ENCODE results near the gene PCMT1. TPM values are rescaled to one million over a fixed set of nuclear protein-coding genes. Genes with fewer than 3 reads are reported as not detected.
"Not testable (repeated sequence)": the region's sequence is repeated elsewhere in the genome, so short reads cannot be mapped to it uniquely, and the experiment has no call there.

Gene PCMT1
- total RNA-seq, 1 donor from 2014 or later: 53.2 TPM

- DNase-seq (ENCODE audit: low spot score): no peak
- ATAC-seq: no peak
Observed at GRCh38 chr6:149852180-149852579, 102.6 kb downstream of the PCMT1 start.

DNA sequence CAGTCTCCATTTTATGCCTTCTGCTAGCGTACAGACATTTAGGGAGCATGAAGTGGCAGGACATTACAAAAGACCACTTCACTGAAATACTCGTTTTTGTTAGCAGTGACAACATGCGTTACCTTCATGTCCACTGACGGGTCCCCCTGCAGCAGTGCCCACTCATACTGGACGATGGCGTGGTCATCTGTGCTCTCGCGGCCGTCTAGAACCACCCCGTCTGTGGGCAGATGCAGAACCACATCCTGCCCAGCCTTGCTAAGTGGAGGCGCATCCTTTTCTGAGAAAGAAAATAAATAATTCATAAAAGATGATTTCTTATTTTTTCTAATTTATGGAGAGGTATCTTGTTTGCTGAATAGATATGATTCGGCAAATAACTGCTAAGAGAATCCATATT lies 103.3 kb downstream of the PCMT1 start:
- DNase-seq (ENCODE audit: low spot score): no peak
- ATAC-seq: no peak

GRCh38 chr6:149854017-149854416 lies 104.5 kb downstream of the PCMT1 start:
- ATAC-seq; DNase-seq (ENCODE audit: low spot score): not testable (repeated sequence)

DNA sequence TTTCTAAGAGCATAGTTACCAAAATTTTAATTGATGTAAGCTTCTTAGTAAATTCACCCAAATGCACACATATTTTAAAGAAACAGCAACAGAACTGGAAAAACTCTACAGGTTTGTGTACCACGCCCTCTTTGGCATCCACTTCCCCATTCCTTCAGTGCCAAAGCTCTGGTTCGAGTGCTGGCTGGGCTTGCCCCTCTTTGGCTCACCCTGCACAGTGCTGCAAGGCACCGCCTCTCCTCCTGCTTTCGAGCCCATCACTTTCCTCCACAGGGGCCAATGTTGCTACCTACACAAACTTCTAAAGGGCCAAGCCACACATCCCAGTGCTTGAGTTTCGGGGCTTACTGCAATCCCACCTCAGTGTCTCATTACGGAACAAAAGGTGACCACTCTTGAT lies 105.0 kb downstream of the PCMT1 start:
- ATAC-seq (no peak), DNase-seq (ENCODE audit: low spot score) (no peak)

DNA sequence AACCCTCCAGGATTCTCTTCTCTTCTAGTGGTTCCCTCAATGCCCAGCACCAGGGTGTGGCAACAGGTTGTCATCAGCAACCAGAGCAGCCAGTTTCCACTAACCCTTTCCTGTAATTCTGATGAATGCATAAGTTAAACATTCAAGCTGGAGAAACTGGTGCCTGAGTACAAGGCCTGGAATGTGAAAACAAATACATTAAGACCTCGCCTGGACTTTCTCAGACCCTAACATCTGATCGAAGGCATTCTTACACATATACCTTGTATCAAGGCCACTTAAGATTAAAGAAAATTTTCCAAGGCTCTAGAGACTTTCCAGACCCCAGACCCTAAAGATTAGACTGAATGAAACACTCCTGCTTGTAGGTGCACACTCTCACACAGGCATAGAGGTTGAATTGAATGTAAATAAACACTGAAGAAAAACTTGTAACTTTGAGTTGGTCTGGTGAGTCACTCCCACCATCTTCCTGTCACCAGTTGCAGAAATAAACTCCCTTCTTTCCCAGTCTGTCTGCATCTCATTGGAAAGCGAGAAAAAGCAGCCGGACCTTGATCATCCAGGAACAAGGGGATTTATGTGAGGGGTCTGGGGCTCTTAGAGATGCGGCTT lies 105.6 kb downstream of the PCMT1 start:
- ATAC-seq (no peak), DNase-seq (ENCODE audit: low spot score) (no peak)

- ATAC-seq: no peak
Observed at GRCh38 chr6:149855741-149856140, 106.2 kb downstream of the PCMT1 start.

DNA sequence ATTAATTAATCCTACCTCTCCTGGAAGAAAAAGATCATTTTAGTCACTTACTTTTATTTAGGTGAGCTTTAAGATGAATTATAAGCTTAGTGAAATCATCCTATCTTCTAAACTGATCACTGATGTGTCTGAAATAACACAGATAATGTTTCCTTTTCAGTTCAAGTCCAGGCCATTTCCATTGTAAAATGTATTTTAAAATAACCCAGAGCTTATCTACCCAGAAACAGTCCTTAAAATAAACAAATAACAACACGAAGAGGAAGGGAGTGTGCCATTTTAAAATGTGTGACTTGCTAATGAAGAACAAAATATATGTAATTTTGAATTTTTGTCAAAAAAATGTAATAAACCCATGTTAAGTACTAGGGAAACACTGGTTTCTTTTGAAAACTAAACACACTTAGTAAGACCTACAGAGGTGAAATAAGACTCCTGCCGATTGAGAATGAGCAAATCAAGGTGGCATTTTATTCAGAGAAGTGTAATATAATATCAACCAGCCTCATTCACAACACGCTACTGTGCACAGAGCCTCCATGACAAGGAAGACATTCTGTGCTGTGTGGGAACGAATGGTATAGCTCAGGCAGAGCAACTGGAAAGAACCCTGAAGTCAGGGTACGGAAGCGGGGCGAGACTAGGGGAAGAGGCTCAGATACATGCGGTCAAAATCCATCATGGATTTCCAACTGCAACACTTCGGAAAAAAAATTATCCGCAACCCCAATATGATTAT lies 106.9 kb downstream of the PCMT1 start:
- DNase-seq (ENCODE audit: low spot score) (no peak), ATAC-seq (no peak)

More at GRCh38 chr6:149855741-149856140, 106.2 kb downstream of the PCMT1 start:
- DNase-seq (ENCODE audit: low spot score): no peak

GRCh38 chr6:149857541-149857940 lies 108.0 kb downstream of the PCMT1 start:
- DNase-seq (ENCODE audit: low spot score) (no peak), ATAC-seq (no peak)

DNA sequence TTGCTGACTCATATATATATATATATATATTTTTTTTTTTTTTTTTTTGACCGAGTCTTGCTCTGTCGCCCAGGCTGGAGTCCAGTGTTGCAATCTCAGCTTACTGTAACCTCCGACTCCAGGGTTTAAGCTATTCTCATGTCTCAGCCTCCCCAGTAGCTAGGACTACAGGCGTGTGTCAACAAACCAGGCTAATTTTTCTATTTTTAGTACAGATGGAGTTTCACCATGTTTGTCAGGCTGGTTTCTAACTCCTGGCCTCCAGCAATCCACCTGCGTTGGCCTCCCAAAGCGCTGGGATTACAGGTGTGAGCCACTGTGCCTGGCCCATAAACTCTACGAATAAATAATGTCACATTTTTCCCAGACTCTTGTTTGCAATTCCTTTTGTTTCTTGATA lies 109.8 kb downstream of the PCMT1 start:
- DNase-seq (ENCODE audit: low spot score): no peak
- no peak for ATAC-seq

- DNase-seq (ENCODE audit: low spot score) (no peak), ATAC-seq (no peak)
Observed at GRCh38 chr6:149859938-149860337, 110.4 kb downstream of the PCMT1 start.

DNA sequence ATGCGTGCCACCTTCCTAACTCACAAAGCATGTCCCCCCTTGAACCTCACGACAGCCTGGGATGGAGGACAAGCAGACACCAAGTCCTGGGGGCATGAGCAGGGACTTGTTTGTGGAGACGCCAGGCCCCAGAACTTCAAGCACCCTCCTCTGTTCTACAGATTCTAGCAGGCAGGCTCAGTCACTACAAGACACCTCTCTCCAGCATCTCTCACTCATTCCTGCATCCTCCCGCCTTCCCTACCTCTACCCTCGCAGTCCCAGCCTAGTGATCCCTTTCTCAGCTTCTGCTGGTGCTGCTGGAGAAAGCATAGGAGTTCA lies 110.9 kb downstream of the PCMT1 start:
- no peak for DNase-seq (ENCODE audit: low spot score)
- ATAC-seq: no peak

Other genes with a start within 250 kb of the PCMT1 start
- 7.0 TPM for gene PPIL4, start 203.7 kb upstream of the PCMT1 start, total RNA-seq
- 18.6 TPM for gene GINM1, start 183.4 kb upstream of the PCMT1 start, total RNA-seq
- 6.1 TPM for gene KATNA1, start 101.0 kb upstream of the PCMT1 start, total RNA-seq
- 10.2 TPM for gene LATS1, start 31.6 kb upstream of the PCMT1 start, total RNA-seq
- 9.3 TPM for gene NUP43, start 3.2 kb upstream of the PCMT1 start, total RNA-seq
- 11.1 TPM for gene LRP11, start 114.6 kb downstream of the PCMT1 start, total RNA-seq
- not detected for gene RAET1E, start 148.4 kb downstream of the PCMT1 start, total RNA-seq
- gene RAET1G, start 173.4 kb downstream of the PCMT1 start, total RNA-seq: not detected
- gene ULBP2, start 192.3 kb downstream of the PCMT1 start, total RNA-seq: 0.18 TPM
- gene ULBP1, start 214.2 kb downstream of the PCMT1 start, total RNA-seq: 0.08 TPM